ENCODE data around the gene ALDH1A2.

ALDH1A2 gene

GRCh38 chr15:57920911-57921310, 144.6 kb downstream of the ALDH1A2 start:
- TF ChIP-seq TAF1 (IDR thresholded peaks at IDR 0.05; ENCODE audit: low read depth, low read length) (no peak), SPI1 (IDR thresholded peaks at IDR 0.05; ENCODE audit: low read depth, low read length) (no peak), POU2F2 (IDR thresholded peaks at IDR 0.05; ENCODE audit: low read depth, low read length) (no peak), POLR2A (IDR thresholded peaks at IDR 0.05; ENCODE audit: low read depth, low read length) (no peak), PAX5 (IDR thresholded peaks at IDR 0.05; ENCODE audit: insufficient read depth, low read length, severe bottlenecking) (no peak), POLR2AphosphoS5 (IDR thresholded peaks at IDR 0.05; ENCODE audit: low read depth, low read length) (no peak)
- FAIRE-seq, result no peak
- no peak for DNase-seq (ENCODE audit: insufficient read length, low spot score)

GRCh38 chr15:57919754-57920153, 145.8 kb downstream of the ALDH1A2 start:
- DNase-seq (ENCODE audit: insufficient read length, low spot score), result no peak
- FAIRE-seq, result no peak
- TF ChIP-seq PAX5 (IDR thresholded peaks at IDR 0.05; ENCODE audit: insufficient read depth, low read length, severe bottlenecking), result no peak
- no peak for TF ChIP-seq POLR2A (IDR thresholded peaks at IDR 0.05; ENCODE audit: low read depth, low read length)
- TF ChIP-seq SPI1 (IDR thresholded peaks at IDR 0.05; ENCODE audit: low read depth, low read length), result no peak
- TF ChIP-seq POLR2AphosphoS5 (IDR thresholded peaks at IDR 0.05; ENCODE audit: low read depth, low read length), result no peak
- TF ChIP-seq TAF1 (IDR thresholded peaks at IDR 0.05; ENCODE audit: low read depth, low read length), result no peak
- no peak for TF ChIP-seq POU2F2 (IDR thresholded peaks at IDR 0.05; ENCODE audit: low read depth, low read length)

- no peak for TF ChIP-seq PAX5 (IDR thresholded peaks at IDR 0.05; ENCODE audit: insufficient read depth, low read length, severe bottlenecking)
- TF ChIP-seq SPI1 (IDR thresholded peaks at IDR 0.05; ENCODE audit: low read depth, low read length), result no peak
- TF ChIP-seq POLR2A (IDR thresholded peaks at IDR 0.05; ENCODE audit: low read depth, low read length), result no peak
- no peak for TF ChIP-seq POU2F2 (IDR thresholded peaks at IDR 0.05; ENCODE audit: low read depth, low read length)
- TF ChIP-seq TAF1 (IDR thresholded peaks at IDR 0.05; ENCODE audit: low read depth, low read length), result no peak
- no peak for TF ChIP-seq POLR2AphosphoS5 (IDR thresholded peaks at IDR 0.05; ENCODE audit: low read depth, low read length)
- DNase-seq (ENCODE audit: insufficient read length, low spot score), result no peak
- FAIRE-seq, result no peak
Observed at GRCh38 chr15:57917998-57918397, 147.5 kb downstream of the ALDH1A2 start.

- DNase-seq (ENCODE audit: insufficient read length, low spot score) (no peak), FAIRE-seq (no peak)
- TF ChIP-seq PAX5 (IDR thresholded peaks at IDR 0.05; ENCODE audit: insufficient read depth, low read length, severe bottlenecking), result no peak
- TF ChIP-seq POU2F2 (IDR thresholded peaks at IDR 0.05; ENCODE audit: low read depth, low read length), result no peak
- no peak for TF ChIP-seq SPI1 (IDR thresholded peaks at IDR 0.05; ENCODE audit: low read depth, low read length)
- TF ChIP-seq POLR2AphosphoS5 (IDR thresholded peaks at IDR 0.05; ENCODE audit: low read depth, low read length), result no peak
- no peak for TF ChIP-seq POLR2A (IDR thresholded peaks at IDR 0.05; ENCODE audit: low read depth, low read length)
- TF ChIP-seq TAF1 (IDR thresholded peaks at IDR 0.05; ENCODE audit: low read depth, low read length), result no peak
Observed at GRCh38 chr15:57916695-57917094, 148.8 kb downstream of the ALDH1A2 start.

- TF ChIP-seq SPI1 (IDR thresholded peaks at IDR 0.05; ENCODE audit: low read depth, low read length) (no peak), POLR2A (IDR thresholded peaks at IDR 0.05; ENCODE audit: low read depth, low read length) (no peak), TAF1 (IDR thresholded peaks at IDR 0.05; ENCODE audit: low read depth, low read length) (no peak), POLR2AphosphoS5 (IDR thresholded peaks at IDR 0.05; ENCODE audit: low read depth, low read length) (no peak), POU2F2 (IDR thresholded peaks at IDR 0.05; ENCODE audit: low read depth, low read length) (no peak), PAX5 (IDR thresholded peaks at IDR 0.05; ENCODE audit: insufficient read depth, low read length, severe bottlenecking) (no peak)
- FAIRE-seq, result no peak
- no peak for DNase-seq (ENCODE audit: insufficient read length, low spot score)
Observed at GRCh38 chr15:57915827-57916531, 149.5 kb downstream of the ALDH1A2 start.

GRCh38 chr15:57914350-57915055, 151.0 kb downstream of the ALDH1A2 start:
- no peak for DNase-seq (ENCODE audit: insufficient read length, low spot score)
- FAIRE-seq, result no peak
- TF ChIP-seq TAF1 (IDR thresholded peaks at IDR 0.05; ENCODE audit: low read depth, low read length), result no peak

- TF ChIP-seq POU2F2 (IDR thresholded peaks at IDR 0.05; ENCODE audit: low read depth, low read length) (no peak), POLR2AphosphoS5 (IDR thresholded peaks at IDR 0.05; ENCODE audit: low read depth, low read length) (no peak), PAX5 (IDR thresholded peaks at IDR 0.05; ENCODE audit: insufficient read depth, low read length, severe bottlenecking) (no peak), POLR2A (IDR thresholded peaks at IDR 0.05; ENCODE audit: low read depth, low read length) (no peak), TAF1 (IDR thresholded peaks at IDR 0.05; ENCODE audit: low read depth, low read length) (no peak), SPI1 (IDR thresholded peaks at IDR 0.05; ENCODE audit: low read depth, low read length) (no peak)
- FAIRE-seq (no peak), DNase-seq (ENCODE audit: insufficient read length, low spot score) (no peak)
Observed at GRCh38 chr15:57911247-57911646, 154.3 kb downstream of the ALDH1A2 start.

GRCh38 chr15:57910672-57911071, 154.8 kb downstream of the ALDH1A2 start:
- FAIRE-seq, result no peak
- no peak for TF ChIP-seq SPI1 (IDR thresholded peaks at IDR 0.05; ENCODE audit: low read depth, low read length)
- TF ChIP-seq POLR2AphosphoS5 (IDR thresholded peaks at IDR 0.05; ENCODE audit: low read depth, low read length), result no peak
- TF ChIP-seq POLR2A (IDR thresholded peaks at IDR 0.05; ENCODE audit: low read depth, low read length), result no peak
- TF ChIP-seq PAX5 (IDR thresholded peaks at IDR 0.05; ENCODE audit: insufficient read depth, low read length, severe bottlenecking), result no peak
- no peak for TF ChIP-seq POU2F2 (IDR thresholded peaks at IDR 0.05; ENCODE audit: low read depth, low read length)
- no peak for TF ChIP-seq TAF1 (IDR thresholded peaks at IDR 0.05; ENCODE audit: low read depth, low read length)
- no peak for DNase-seq (ENCODE audit: insufficient read length, low spot score)

- DNase-seq (ENCODE audit: insufficient read length, low spot score) (no peak), FAIRE-seq (no peak)
- TF ChIP-seq POU2F2 (IDR thresholded peaks at IDR 0.05; ENCODE audit: low read depth, low read length), result no peak
- TF ChIP-seq TAF1 (IDR thresholded peaks at IDR 0.05; ENCODE audit: low read depth, low read length), result no peak
- no peak for TF ChIP-seq PAX5 (IDR thresholded peaks at IDR 0.05; ENCODE audit: insufficient read depth, low read length, severe bottlenecking)
- TF ChIP-seq POLR2AphosphoS5 (IDR thresholded peaks at IDR 0.05; ENCODE audit: low read depth, low read length), result no peak
- TF ChIP-seq SPI1 (IDR thresholded peaks at IDR 0.05; ENCODE audit: low read depth, low read length), result no peak
- TF ChIP-seq POLR2A (IDR thresholded peaks at IDR 0.05; ENCODE audit: low read depth, low read length), result no peak
Observed at GRCh38 chr15:57909388-57909787, 156.1 kb downstream of the ALDH1A2 start.

Measured in GM12891 (cell line).